Neural cell (in vitro differentiated cells): ENCODE data around the gene LUM. TPM values are rescaled to one million over a fixed set of nuclear protein-coding genes. Genes with fewer than 3 reads are reported as not detected.

Source experiments
- H2AFZ ChIP-seq: fragments of 200-600, 300-800 bp; sonication (generic), shearing (Covaris generic); 2 replicates; pipeline ENCODE4 v1.6.0; 2014; ENCODE audit warnings: low read depth, mild to moderate bottlenecking, antibody characterized with exemption, low read length, moderate library complexity
- H3F3A ChIP-seq: fragments of 200-600 bp; shearing (Covaris generic); 2 replicates; pipeline ENCODE4 v1.6.1; 2016; ENCODE audit warnings: mild to moderate bottlenecking, moderate library complexity, mixed read lengths, antibody characterized with exemption, low read length; ENCODE audit not compliant: insufficient read depth, poor library complexity, severe bottlenecking
- H3K27ac ChIP-seq: fragments of 200-600, 300-800 bp; sonication (generic), shearing (Covaris generic); 2 replicates; pipeline ENCODE4 v1.5.1; 2014; ENCODE audit warnings: mild to moderate bottlenecking, low read length, moderate library complexity
- H3K27me3 ChIP-seq: fragments of 300-800, 200-600 bp; sonication (generic), shearing (Covaris generic); 2 replicates; pipeline ENCODE4 v1.6.0; 2014; ENCODE audit warnings: mild to moderate bottlenecking, low read depth, low read length, moderate library complexity; ENCODE audit not compliant: insufficient read depth
- H3K36me3 ChIP-seq: fragments of 300-800, 200-600 bp; sonication (generic), shearing (Covaris generic); 2 replicates; pipeline ENCODE4 v1.5.1; 2014; ENCODE audit warnings: mild to moderate bottlenecking, antibody characterized with exemption, low read length, moderate library complexity; ENCODE audit not compliant: insufficient read depth
- H3K4me2 ChIP-seq: fragments of 300-800, 200-600 bp; sonication (generic), shearing (Covaris generic); 2 replicates; pipeline ENCODE4 v1.6.0; 2014; ENCODE audit warnings: mild to moderate bottlenecking, low read length
- H3K4me3 ChIP-seq: fragments of 300-800, 200-600 bp; sonication (generic), shearing (Covaris generic); 2 replicates; pipeline ENCODE4 v1.5.1; 2014; ENCODE audit warnings: mild to moderate bottlenecking, low read length, moderate library complexity
- H3K79me2 ChIP-seq: fragments of 200-600 bp; shearing (Covaris generic); replicated peaks from 2 replicates; pipeline ENCODE4 v1.6.0; 2014; ENCODE audit warnings: mild to moderate bottlenecking, low read length, moderate library complexity; ENCODE audit not compliant: insufficient read depth
- H3K9ac ChIP-seq: fragments of 300-800, 200-600 bp; sonication (generic), shearing (Covaris generic); 2 replicates; pipeline ENCODE4 v1.6.1; 2016; ENCODE audit warnings: mild to moderate bottlenecking, low read length, mixed read lengths
- H3K9me2 ChIP-seq: fragments of 200-600 bp; shearing (Covaris generic); 2 replicates; pipeline ENCODE4 v1.6.1; 2016; ENCODE audit warnings: mild to moderate bottlenecking, low read length, mixed read lengths; ENCODE audit not compliant: insufficient read depth
- H3K9me3 ChIP-seq: fragments of 200-600, 300-800 bp; sonication (generic), shearing (Covaris generic); 2 replicates; pipeline ENCODE4 v1.6.1; 2016; ENCODE audit warnings: mild to moderate bottlenecking, mixed run types, low read length, moderate library complexity, mixed read lengths
- H4K20me1 ChIP-seq: fragments of 200-600 bp; shearing (Covaris generic); 2 replicates; pipeline ENCODE4 v1.6.1; 2016; ENCODE audit warnings: mild to moderate bottlenecking, mixed run types; ENCODE audit not compliant: insufficient read depth
- EP300 ChIP-seq: fragments of 450-650 bp; conservative IDR thresholded peaks from 2 replicates; pipeline ENCODE4 v1.6.1; 2014; ENCODE audit warnings: antibody characterized with exemption, mild to moderate bottlenecking, moderate library complexity; ENCODE audit not compliant: poor library complexity, severe bottlenecking
- EZH2 ChIP-seq: fragments of 200-600, 300-800 bp; shearing (Covaris generic), sonication (generic); IDR thresholded peaks from 2 replicates; pipeline ENCODE4 v1.6.1; 2014; ENCODE audit warnings: antibody characterized with exemption, low read length, borderline replicate concordance, mild to moderate bottlenecking; ENCODE audit not compliant: insufficient read depth, poor library complexity, severe bottlenecking
- MXI1 ChIP-seq: fragments of 450-650 bp; conservative IDR thresholded peaks from 2 replicates; pipeline ENCODE4 v1.6.1; 2014; ENCODE audit warnings: antibody characterized with exemption, mild to moderate bottlenecking; ENCODE audit not compliant: poor library complexity, severe bottlenecking
- POLR2AphosphoS5 ChIP-seq: IDR thresholded peaks from 2 replicates; pipeline ENCODE4 v1.6.1; 2012
- RAD21 ChIP-seq: fragments of 450-650 bp; conservative IDR thresholded peaks from 2 replicates; pipeline ENCODE4 v1.6.1; 2014; ENCODE audit warnings: antibody characterized with exemption, mild to moderate bottlenecking, moderate library complexity
- SMC3 ChIP-seq: fragments of 450-650 bp; conservative IDR thresholded peaks from 2 replicates; pipeline ENCODE4 v1.6.1; 2014; ENCODE audit warnings: antibody characterized with exemption, mild to moderate bottlenecking, moderate library complexity; ENCODE audit not compliant: poor library complexity
- TAF1 ChIP-seq: IDR thresholded peaks from 2 replicates; pipeline ENCODE4 v1.6.1; 2012; ENCODE audit warnings: low read depth
- polyA plus RNA-seq: library from polyadenylated mRNA; depleted of rRNA; stranded (reverse); fragments of >200 nt; gene quantifications from 2 replicates; pipeline ENCODE4 v1.2.3, GENCODE V29; 2014
- TF ChIP-seq, protein P1 (sequence below): fragments of 450-650 bp; IDR thresholded peaks from 2 replicates; pipeline ENCODE4 v1.5.1; 2014; ENCODE audit warnings: antibody characterized with exemption, mild to moderate bottlenecking, moderate library complexity; ENCODE audit not compliant: poor library complexity, severe bottlenecking
- TF ChIP-seq, protein P2 (sequence below): IDR thresholded peaks from 2 replicates; pipeline ENCODE4 v1.6.1; 2012; ENCODE audit warnings: borderline replicate concordance

The LUM gene
- polyA plus RNA-seq, 1 donor from 2014 or later, result 0.89 TPM

DNA sequence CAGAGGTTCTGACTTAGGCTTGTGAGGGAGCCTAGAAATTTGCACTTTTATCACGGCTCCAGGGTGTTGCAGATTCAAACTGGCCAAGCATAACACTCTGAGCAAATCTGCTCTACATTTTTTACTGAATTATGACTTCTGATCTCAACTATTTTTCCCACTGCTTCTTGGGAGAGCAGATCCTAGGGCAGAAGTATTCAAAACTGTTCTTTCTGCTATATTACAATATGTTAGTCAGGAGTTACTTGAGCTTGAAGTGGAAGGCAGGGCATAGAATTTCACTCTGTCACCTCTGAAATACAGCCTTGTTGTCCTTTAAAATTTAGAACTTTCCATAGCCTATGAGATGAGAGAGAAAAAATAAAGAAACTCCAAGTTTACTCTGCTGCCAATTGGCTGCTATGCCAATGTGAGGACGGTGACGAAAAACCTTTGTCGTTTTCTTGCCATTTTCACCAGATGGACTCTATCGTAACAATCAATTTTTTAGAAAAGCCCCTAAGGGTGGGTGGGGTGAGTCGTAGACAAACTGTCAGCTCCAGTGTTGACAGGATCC is 37.1 kb downstream of the LUM start:
- TF ChIP-seq RAD21 (no peak), SMC3 (no peak), TAF1 (no peak), MXI1 (no peak), EZH2 (no peak), EP300 (no peak), POLR2AphosphoS5 (no peak)
- TF ChIP-seq, protein P1, sequence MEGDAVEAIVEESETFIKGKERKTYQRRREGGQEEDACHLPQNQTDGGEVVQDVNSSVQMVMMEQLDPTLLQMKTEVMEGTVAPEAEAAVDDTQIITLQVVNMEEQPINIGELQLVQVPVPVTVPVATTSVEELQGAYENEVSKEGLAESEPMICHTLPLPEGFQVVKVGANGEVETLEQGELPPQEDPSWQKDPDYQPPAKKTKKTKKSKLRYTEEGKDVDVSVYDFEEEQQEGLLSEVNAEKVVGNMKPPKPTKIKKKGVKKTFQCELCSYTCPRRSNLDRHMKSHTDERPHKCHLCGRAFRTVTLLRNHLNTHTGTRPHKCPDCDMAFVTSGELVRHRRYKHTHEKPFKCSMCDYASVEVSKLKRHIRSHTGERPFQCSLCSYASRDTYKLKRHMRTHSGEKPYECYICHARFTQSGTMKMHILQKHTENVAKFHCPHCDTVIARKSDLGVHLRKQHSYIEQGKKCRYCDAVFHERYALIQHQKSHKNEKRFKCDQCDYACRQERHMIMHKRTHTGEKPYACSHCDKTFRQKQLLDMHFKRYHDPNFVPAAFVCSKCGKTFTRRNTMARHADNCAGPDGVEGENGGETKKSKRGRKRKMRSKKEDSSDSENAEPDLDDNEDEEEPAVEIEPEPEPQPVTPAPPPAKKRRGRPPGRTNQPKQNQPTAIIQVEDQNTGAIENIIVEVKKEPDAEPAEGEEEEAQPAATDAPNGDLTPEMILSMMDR, result no peak
- TF ChIP-seq, protein P2, sequence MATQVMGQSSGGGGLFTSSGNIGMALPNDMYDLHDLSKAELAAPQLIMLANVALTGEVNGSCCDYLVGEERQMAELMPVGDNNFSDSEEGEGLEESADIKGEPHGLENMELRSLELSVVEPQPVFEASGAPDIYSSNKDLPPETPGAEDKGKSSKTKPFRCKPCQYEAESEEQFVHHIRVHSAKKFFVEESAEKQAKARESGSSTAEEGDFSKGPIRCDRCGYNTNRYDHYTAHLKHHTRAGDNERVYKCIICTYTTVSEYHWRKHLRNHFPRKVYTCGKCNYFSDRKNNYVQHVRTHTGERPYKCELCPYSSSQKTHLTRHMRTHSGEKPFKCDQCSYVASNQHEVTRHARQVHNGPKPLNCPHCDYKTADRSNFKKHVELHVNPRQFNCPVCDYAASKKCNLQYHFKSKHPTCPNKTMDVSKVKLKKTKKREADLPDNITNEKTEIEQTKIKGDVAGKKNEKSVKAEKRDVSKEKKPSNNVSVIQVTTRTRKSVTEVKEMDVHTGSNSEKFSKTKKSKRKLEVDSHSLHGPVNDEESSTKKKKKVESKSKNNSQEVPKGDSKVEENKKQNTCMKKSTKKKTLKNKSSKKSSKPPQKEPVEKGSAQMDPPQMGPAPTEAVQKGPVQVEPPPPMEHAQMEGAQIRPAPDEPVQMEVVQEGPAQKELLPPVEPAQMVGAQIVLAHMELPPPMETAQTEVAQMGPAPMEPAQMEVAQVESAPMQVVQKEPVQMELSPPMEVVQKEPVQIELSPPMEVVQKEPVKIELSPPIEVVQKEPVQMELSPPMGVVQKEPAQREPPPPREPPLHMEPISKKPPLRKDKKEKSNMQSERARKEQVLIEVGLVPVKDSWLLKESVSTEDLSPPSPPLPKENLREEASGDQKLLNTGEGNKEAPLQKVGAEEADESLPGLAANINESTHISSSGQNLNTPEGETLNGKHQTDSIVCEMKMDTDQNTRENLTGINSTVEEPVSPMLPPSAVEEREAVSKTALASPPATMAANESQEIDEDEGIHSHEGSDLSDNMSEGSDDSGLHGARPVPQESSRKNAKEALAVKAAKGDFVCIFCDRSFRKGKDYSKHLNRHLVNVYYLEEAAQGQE, result no peak
- no peaks in the 10 kb centered on the region for H3F3A ChIP-seq
- H3K4me3 ChIP-seq, result no peak overlapping the region
- no peaks in the 10 kb centered on the region for H3K9me3 ChIP-seq
- H3K27ac ChIP-seq, result no peak overlapping the region
- H3K9me2 ChIP-seq, result no peaks in the 10 kb centered on the region
- no peak overlapping the region for H2AFZ ChIP-seq
- H3K79me2 ChIP-seq, result no peaks in the 10 kb centered on the region
- no peak overlapping the region for H3K4me2 ChIP-seq
- H3K9ac ChIP-seq, result no peak overlapping the region
- no peaks in the 10 kb centered on the region for H3K27me3 ChIP-seq
- H3K36me3 ChIP-seq, result no peaks in the 10 kb centered on the region
- H4K20me1 ChIP-seq, result no peaks in the 10 kb centered on the region

DNA sequence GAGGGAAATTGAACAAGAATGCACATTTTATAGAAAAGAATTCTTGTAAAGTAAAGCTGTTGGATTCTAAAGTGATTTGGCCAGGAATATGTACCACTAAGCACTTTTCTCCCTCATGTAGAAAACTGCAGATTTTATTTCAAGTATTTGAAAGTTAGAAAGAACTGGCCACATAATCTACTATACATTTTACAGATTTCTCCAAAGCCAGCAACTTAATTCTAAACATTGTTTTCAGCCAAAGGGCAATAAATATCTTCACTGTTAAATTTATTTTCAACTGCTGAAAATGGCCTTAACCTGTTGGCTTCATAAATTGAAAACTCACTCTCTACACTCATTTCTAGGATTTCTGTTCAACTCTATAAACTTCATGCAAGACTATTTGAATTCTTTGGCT is 37.9 kb downstream of the LUM start:
- Histone ChIP-seq H4K20me1 (no peaks in the 10 kb centered on the region), H3K4me2 (no peak overlapping the region), H3K79me2 (no peaks in the 10 kb centered on the region), H3K36me3 (no peaks in the 10 kb centered on the region), H3K27ac (no peak overlapping the region), H3K4me3 (no peak overlapping the region), H3K9me2 (no peaks in the 10 kb centered on the region), H3K9ac (no peak overlapping the region), H2AFZ (no peak overlapping the region), H3K9me3 (no peaks in the 10 kb centered on the region), H3K27me3 (no peaks in the 10 kb centered on the region), H3F3A (no peaks in the 10 kb centered on the region)
- TF ChIP-seq SMC3, result no peak
- no peak for TF ChIP-seq RAD21
- TF ChIP-seq, protein P2, result no peak
- TF ChIP-seq EZH2, result no peak
- TF ChIP-seq, protein P1, result no peak
- TF ChIP-seq MXI1, result no peak
- no peak for TF ChIP-seq TAF1
- TF ChIP-seq EP300, result no peak
- TF ChIP-seq POLR2AphosphoS5, result no peak
